GM12878 (cell line): Measurements from ENCODE around the gene ZNF780B. TPM values are rescaled to one million over a fixed set of nuclear protein-coding genes. Genes with fewer than 3 reads are reported as not detected.

Experiments
- CBFB ChIP-seq: IDR thresholded peaks from 2 replicates; pipeline ENCODE4 v1.6.1; 2016; ENCODE audit warnings: antibody characterized with exemption, low read depth
- CEBPB ChIP-seq, 2 experiments: fragments of 150-350 bp in 1 of 2; IDR thresholded peaks; 2 replicates each; pipeline ENCODE4 v1.6.1; 2012 to 2014; ENCODE audit warnings: low read depth in 2 of 2, low read length in 2 of 2, borderline replicate concordance in 1 of 2, inconsistent platforms in 1 of 2
- CREB1 ChIP-seq: IDR thresholded peaks from 2 replicates; pipeline ENCODE4 v1.6.1; 2012; ENCODE audit warnings: low read depth, mild to moderate bottlenecking, inconsistent platforms
- CUX1 ChIP-seq: IDR thresholded peaks from 2 replicates; pipeline ENCODE4 v1.6.1; 2012; ENCODE audit warnings: improper control_type of control experiment, low read depth, low read length; ENCODE audit not compliant: insufficient replicate concordance
- ESRRA ChIP-seq: IDR thresholded peaks from 2 replicates; pipeline ENCODE4 v1.6.1; 2012; ENCODE audit warnings: mild to moderate bottlenecking, low read length, improper control_type of control experiment
- IKZF2 ChIP-seq, 2 experiments: fragments of 450-650 bp; IDR thresholded peaks; 2 replicates each; pipeline ENCODE4 v1.6.1; 2017; ENCODE audit warnings: mild to moderate bottlenecking in 2 of 2, moderate library complexity in 2 of 2
- JUNB ChIP-seq: IDR thresholded peaks from 2 replicates; pipeline ENCODE4 v1.6.1; 2016; ENCODE audit warnings: antibody characterized with exemption, mild to moderate bottlenecking
- KDM1A ChIP-seq: fragments of 200-600 bp; sonication (generic); IDR thresholded peaks from 2 replicates; pipeline ENCODE4 v1.6.1; 2016; ENCODE audit warnings: borderline replicate concordance
- MLLT1 ChIP-seq: fragments of 450-650 bp; IDR thresholded peaks from 2 replicates; pipeline ENCODE4 v1.6.1; 2016; ENCODE audit warnings: mild to moderate bottlenecking
- MTA3 ChIP-seq: IDR thresholded peaks from 2 replicates; pipeline ENCODE4 v1.6.1; 2012; ENCODE audit warnings: low read length, inconsistent platforms, borderline replicate concordance
- NR2C2 ChIP-seq: IDR thresholded peaks from 2 replicates; pipeline ENCODE4 v1.6.1; 2011; ENCODE audit warnings: borderline replicate concordance, low read depth; ENCODE audit not compliant: control insufficient read depth, insufficient read length
- PML ChIP-seq: IDR thresholded peaks from 2 replicates; pipeline ENCODE4 v1.6.1; 2012; ENCODE audit warnings: low read length, inconsistent platforms
- RCOR1 ChIP-seq: conservative IDR thresholded peaks from 2 replicates; pipeline ENCODE4 v1.6.1; 2012; ENCODE audit warnings: low read depth, low read length, improper control_type of control experiment
- SKIL ChIP-seq: fragments of 450-650 bp; IDR thresholded peaks from 2 replicates; pipeline ENCODE4 v1.6.1; 2017; ENCODE audit warnings: mild to moderate bottlenecking, low read depth, inconsistent platforms; ENCODE audit not compliant: poor library complexity, severe bottlenecking
- SMC3 ChIP-seq: IDR thresholded peaks from 2 replicates; pipeline ENCODE4 v1.6.1; 2011; ENCODE audit warnings: low read length, improper control_type of control experiment, borderline replicate concordance
- TCF12 ChIP-seq: IDR thresholded peaks from 2 replicates; pipeline ENCODE4 v1.6.1; 2011; ENCODE audit warnings: low read depth, mild to moderate bottlenecking, low read length
- polyA plus RNA-seq, 11 experiments: library from polyadenylated mRNA; depleted of rRNA in 4 of 11; unstranded in 6 of 11; stranded (reverse) in 5 of 11; fragments of >200 nt; fragmentation: Nextera tagmentation in 4 of 11; fragmentation: Illumina TruSeq in 1 of 11; extraction: Ambion mirVana in 4 of 11; extraction: Trizol in 1 of 11; gene quantifications; 1 replicate in 1 of 11; 2 replicates in 10 of 11; pipeline versions ENCODE4 v1.2.1 to v1.2.3, GENCODE V29; 2011 to 2016; ENCODE audit warnings: inconsistent platforms in 2 of 11, missing spikeins in 2 of 11, low read depth in 1 of 11
- total RNA-seq, 4 experiments: library from RNA; depleted of rRNA in 3 of 4; stranded (reverse); fragments of >200 nt in 3 of 4; fragmentation: Illumina TruSeq in 1 of 4; extraction: Trizol in 1 of 4; gene quantifications; 2 replicates each; pipeline versions ENCODE4 v1.2.1 to v1.2.3, GENCODE V29; 2013 to 2021
- TF ChIP-seq, protein P1 (sequence below): IDR thresholded peaks from 2 replicates; pipeline ENCODE4 v1.6.1; 2011; ENCODE audit warnings: borderline replicate concordance, low read depth, mild to moderate bottlenecking, moderate library complexity, mixed read lengths, low read length; ENCODE audit not compliant: insufficient read depth; ENCODE audit errors: extremely low read length
- TF ChIP-seq, protein P2 (sequence below): IDR thresholded peaks from 2 replicates; pipeline ENCODE4 v1.6.1; 2011; ENCODE audit warnings: low read depth, low read length, improper control_type of control experiment, borderline replicate concordance

ZNF780B gene
- total and polyA plus RNA-seq, 10 of the 15 experiments (the other 5 are each of a cell fraction or from before 2014, with no cell fraction given): 7.3 to 24.0 (median 12.3) TPM

DNA sequence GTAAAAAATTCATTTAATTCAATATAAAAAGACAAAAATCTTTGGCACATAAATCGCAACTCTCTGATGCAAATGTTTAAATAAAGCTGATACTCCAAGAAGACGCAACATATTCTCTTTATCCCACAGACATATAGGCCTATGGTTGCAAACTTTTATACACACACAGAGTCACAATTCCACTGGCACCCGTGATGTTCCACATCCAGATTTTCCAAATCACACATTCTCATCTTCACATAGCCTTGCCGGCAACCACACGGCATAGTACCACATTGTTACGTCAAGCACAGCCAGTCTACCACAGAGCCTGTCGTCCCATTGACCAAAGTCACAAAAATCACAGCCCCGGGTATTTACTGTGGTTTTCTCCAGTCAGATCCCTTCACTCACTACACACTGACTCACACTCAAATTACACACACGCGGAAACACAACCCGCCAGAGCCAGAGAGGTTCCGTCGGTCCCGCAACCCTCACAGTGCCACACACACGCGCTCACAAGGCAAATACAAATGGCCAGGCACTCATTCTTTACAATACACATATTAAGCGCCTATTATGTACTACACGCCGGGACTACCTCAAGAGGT is 59.7 kb downstream of the ZNF780B start (continued):
- TF ChIP-seq, protein P1, sequence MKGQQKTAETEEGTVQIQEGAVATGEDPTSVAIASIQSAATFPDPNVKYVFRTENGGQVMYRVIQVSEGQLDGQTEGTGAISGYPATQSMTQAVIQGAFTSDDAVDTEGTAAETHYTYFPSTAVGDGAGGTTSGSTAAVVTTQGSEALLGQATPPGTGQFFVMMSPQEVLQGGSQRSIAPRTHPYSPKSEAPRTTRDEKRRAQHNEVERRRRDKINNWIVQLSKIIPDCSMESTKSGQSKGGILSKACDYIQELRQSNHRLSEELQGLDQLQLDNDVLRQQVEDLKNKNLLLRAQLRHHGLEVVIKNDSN: no peak
- 0 out of 2 replicates have a peak, but pooled peaks have one; percentile 7 for TF ChIP-seq SMC3
- no peak for TF ChIP-seq TCF12
- no peak for TF ChIP-seq NR2C2
- peak; percentile 76 for TF ChIP-seq MLLT1
- no peak for TF ChIP-seq ESRRA
- TF ChIP-seq IKZF2 (IDR thresholded peaks at IDR 0.05): 0 out of 4 replicates have a peak, but pooled peaks of 1 of the 2 experiments have one; percentile 8
- TF ChIP-seq JUNB: no peak
- no peak for TF ChIP-seq KDM1A
- no peak for TF ChIP-seq SKIL
- peak; percentile 38; the same call in 1 of the 2 replicates for TF ChIP-seq MTA3
- no peak for TF ChIP-seq PML
- TF ChIP-seq, protein P2, sequence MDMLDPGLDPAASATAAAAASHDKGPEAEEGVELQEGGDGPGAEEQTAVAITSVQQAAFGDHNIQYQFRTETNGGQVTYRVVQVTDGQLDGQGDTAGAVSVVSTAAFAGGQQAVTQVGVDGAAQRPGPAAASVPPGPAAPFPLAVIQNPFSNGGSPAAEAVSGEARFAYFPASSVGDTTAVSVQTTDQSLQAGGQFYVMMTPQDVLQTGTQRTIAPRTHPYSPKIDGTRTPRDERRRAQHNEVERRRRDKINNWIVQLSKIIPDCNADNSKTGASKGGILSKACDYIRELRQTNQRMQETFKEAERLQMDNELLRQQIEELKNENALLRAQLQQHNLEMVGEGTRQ: no peak
- no peak for TF ChIP-seq CBFB
- TF ChIP-seq CUX1: no peak
- peak; percentile 86 for TF ChIP-seq CREB1
- 0 out of 2 replicates have a peak, but pooled peaks have one; percentile 27 for TF ChIP-seq RCOR1
- no peak for TF ChIP-seq CEBPB (IDR thresholded peaks at IDR 0.05; ENCODE audit: borderline replicate concordance in 1 of 2, low read depth in 2 of 2, low read length in 2 of 2)
